GM21786 (cell line): Measurements from ENCODE around the gene ATP6V0B.

Source experiments
- ATAC-seq: cut with Tn5 transposase; IDR thresholded peaks from one replicate; pipeline ENCODE4 v1.9.1; 2021; ENCODE audit not compliant: unreplicated experiment

ATP6V0B gene

GRCh38 chr1:44024903-44025525 is 50.3 kb downstream of the ATP6V0B start:
- ATAC-seq = no peak

- no peak for ATAC-seq
Measured at GRCh38 chr1:44025816-44026215, 51.1 kb downstream of the ATP6V0B start.

- ATAC-seq = no peak
Measured at GRCh38 chr1:44027320-44027719, 52.6 kb downstream of the ATP6V0B start.
